IMR-90 (cell line): ENCODE data around the gene MSH6. TPM values are rescaled to one million over a fixed set of nuclear protein-coding genes. Genes with fewer than 3 reads are reported as not detected.

Experiments
- ATAC-seq: fragments of 200-7000 bp; cut with Tn5 transposase; 2 replicates; pipeline ENCODE4 v1.9.1; 2020; ENCODE audit warnings: low read depth, mild to moderate bottlenecking, moderate library complexity
- BruUV-seq: library from RNA; stranded (reverse); fragments of 400-500 nt; replicated peaks from 2 replicates; lab custom pipeline; 2021; lab: Mats Ljungman, UMichigan
- CTCF ChIA-PET: fragments of 300-600 bp; formaldehyde crosslinking; extraction: SDS; loops from one replicate; lab custom pipeline; 2021; ENCODE audit warnings: antibody characterized with exemption; lab: Yijun Ruan, JAX
- POLR2A ChIA-PET: fragments of 300-600 bp; sonication (Branson Sonifier 250); formaldehyde crosslinking; loops from one replicate; lab custom pipeline; 2022; ENCODE audit warnings: antibody characterized with exemption; ENCODE audit not compliant: unreplicated experiment; lab: Charles Lee
- DNase-seq: peaks from one replicate; pipeline ENCODE4 v3.0.0; 2013
- H2AFZ ChIP-seq: replicated peaks from 2 replicates; pipeline ENCODE3; 2013; ENCODE audit warnings: low read length, mild to moderate bottlenecking; ENCODE audit not compliant: poor library complexity
- H2AK5ac ChIP-seq: 2 replicates; pipeline ENCODE4 v1.6.1; 2013; ENCODE audit warnings: low read depth, low read length, inconsistent platforms
- H2AK9ac ChIP-seq: replicated peaks from 2 replicates; pipeline ENCODE3; 2013; ENCODE audit warnings: mild to moderate bottlenecking, low read depth, low read length, moderate library complexity; ENCODE audit not compliant: poor library complexity
- H2BK120ac ChIP-seq: 2 replicates; pipeline ENCODE4 v1.6.1; 2013; ENCODE audit warnings: low read depth, low read length, inconsistent platforms
- H2BK15ac ChIP-seq: 3 replicates; pipeline ENCODE4 v1.6.1; 2013; ENCODE audit warnings: low read depth, low read length, inconsistent platforms
- H2BK20ac ChIP-seq: 2 replicates; pipeline ENCODE4 v1.6.1; 2013; ENCODE audit warnings: low read depth, mild to moderate bottlenecking, inconsistent platforms, low read length, moderate library complexity
- H2BK5ac ChIP-seq: 2 replicates; pipeline ENCODE4 v1.6.1; 2013; ENCODE audit warnings: mild to moderate bottlenecking, low read depth, low read length, inconsistent platforms; ENCODE audit not compliant: poor library complexity, severe bottlenecking
- H3K14ac ChIP-seq: replicated peaks from 2 replicates; pipeline ENCODE4 v1.6.1; 2013; ENCODE audit warnings: low read depth, low read length, inconsistent platforms
- H3K18ac ChIP-seq: 2 replicates; pipeline ENCODE4 v1.6.1; 2013; ENCODE audit warnings: low read depth, low read length, control low read depth
- H3K23ac ChIP-seq: 2 replicates; pipeline ENCODE4 v1.6.1; 2013; ENCODE audit warnings: low read depth, low read length, inconsistent platforms
- H3K27ac ChIP-seq: 2 replicates; pipeline ENCODE4 v1.5.1; 2013; ENCODE audit warnings: mild to moderate bottlenecking, control low read depth, low read length; ENCODE audit not compliant: insufficient read depth
- H3K27me3 ChIP-seq: 2 replicates; pipeline ENCODE4 v1.6.1; 2013; ENCODE audit warnings: low read length; ENCODE audit not compliant: control insufficient read depth, insufficient read depth
- H3K36me3 ChIP-seq: 2 replicates; pipeline ENCODE4 v1.6.1; 2013; ENCODE audit warnings: low read length, mixed read lengths; ENCODE audit not compliant: control insufficient read depth, insufficient read depth
- H3K4ac ChIP-seq: 2 replicates; pipeline ENCODE4 v1.6.1; 2013; ENCODE audit warnings: low read depth, low read length, inconsistent platforms
- H3K4me1 ChIP-seq: 2 replicates; pipeline ENCODE4 v1.6.1; 2013; ENCODE audit warnings: low read length, mixed read lengths; ENCODE audit not compliant: control insufficient read depth, insufficient read depth
- H3K4me2 ChIP-seq: 2 replicates; pipeline ENCODE4 v1.6.1; 2013; ENCODE audit warnings: low read depth, mild to moderate bottlenecking, control low read depth, low read length, moderate library complexity
- H3K4me3 ChIP-seq: 2 replicates; pipeline ENCODE4 v1.5.1; 2013; ENCODE audit warnings: low read depth, mild to moderate bottlenecking, control low read depth, low read length, moderate library complexity; ENCODE audit not compliant: insufficient read depth
- H3K56ac ChIP-seq: 2 replicates; pipeline ENCODE4 v1.6.1; 2013; ENCODE audit warnings: low read length, inconsistent platforms; ENCODE audit not compliant: insufficient read depth; ENCODE audit errors: extremely low read depth
- H3K79me1 ChIP-seq, 2 experiments: 2 replicates each; pipeline ENCODE4 v1.6.1; 2013; ENCODE audit warnings: low read length in 2 of 2, inconsistent platforms in 1 of 2, low read depth in 1 of 2
- H3K9ac ChIP-seq: 2 replicates; pipeline ENCODE4 v1.6.1; 2013; ENCODE audit warnings: low read depth, low read length, control low read depth
- H3K9me1 ChIP-seq: 2 replicates; pipeline ENCODE4 v1.6.1; 2013; ENCODE audit warnings: low read length, inconsistent platforms; ENCODE audit not compliant: insufficient read depth
- H3K9me3 ChIP-seq: 2 replicates; pipeline ENCODE4 v1.6.1; 2013; ENCODE audit warnings: low read length; ENCODE audit not compliant: control insufficient read depth, insufficient read depth
- H4K20me1 ChIP-seq: 2 replicates; pipeline ENCODE4 v1.6.1; 2013; ENCODE audit warnings: low read length, inconsistent platforms; ENCODE audit not compliant: insufficient read depth
- H4K5ac ChIP-seq: 2 replicates; pipeline ENCODE4 v1.6.1; 2013; ENCODE audit warnings: mild to moderate bottlenecking, low read depth, low read length, control low read depth
- H4K8ac ChIP-seq, 2 experiments: 2 replicates each; pipeline ENCODE4 v1.6.1; 2013; ENCODE audit warnings: low read depth in 2 of 2, low read length in 2 of 2, control low read depth in 1 of 2, inconsistent platforms in 1 of 2
- H4K91ac ChIP-seq: 2 replicates; pipeline ENCODE4 v1.6.1; 2013; ENCODE audit warnings: low read depth, low read length, inconsistent platforms; ENCODE audit not compliant: insufficient read depth
- BHLHE40 ChIP-seq: fragments of 150-350 bp; IDR thresholded peaks from 2 replicates; pipeline ENCODE4 v1.6.1; 2016; ENCODE audit warnings: mild to moderate bottlenecking, low read depth, low read length
- CEBPB ChIP-seq: IDR thresholded peaks from 2 replicates; pipeline ENCODE4 v1.6.1; 2012; ENCODE audit warnings: low read depth, low read length, improper control_type of control experiment
- CHD1 ChIP-seq: IDR thresholded peaks from 2 replicates; pipeline ENCODE4 v1.6.1; 2012; ENCODE audit warnings: low read depth, low read length, improper control_type of control experiment
- CTCF ChIP-seq: conservative IDR thresholded peaks from 2 replicates; pipeline ENCODE4 v1.5.1; 2012; ENCODE audit warnings: mild to moderate bottlenecking, low read depth, low read length, improper control_type of control experiment
- ELK1 ChIP-seq: fragments of 150-350 bp; IDR thresholded peaks from 2 replicates; pipeline ENCODE4 v1.6.1; 2016; ENCODE audit warnings: low read depth, mild to moderate bottlenecking, low read length, moderate library complexity, borderline replicate concordance
- FOS ChIP-seq: fragments of 150-350 bp; IDR thresholded peaks from 2 replicates; pipeline ENCODE4 v1.6.1; 2016; ENCODE audit warnings: low read depth, low read length
- MAFK ChIP-seq: IDR thresholded peaks from 2 replicates; pipeline ENCODE4 v1.6.1; 2012; ENCODE audit warnings: low read depth, low read length, improper control_type of control experiment
- MAZ ChIP-seq: IDR thresholded peaks from 2 replicates; pipeline ENCODE4 v1.6.1; 2012; ENCODE audit warnings: low read depth, mild to moderate bottlenecking, low read length, improper control_type of control experiment, moderate library complexity, borderline replicate concordance
- MXI1 ChIP-seq: IDR thresholded peaks from 2 replicates; pipeline ENCODE4 v1.6.1; 2012; ENCODE audit warnings: low read depth, mild to moderate bottlenecking, low read length, moderate library complexity, borderline replicate concordance
- NFE2L2 ChIP-seq: fragments of 150-350 bp; IDR thresholded peaks from 2 replicates; pipeline ENCODE4 v1.6.1; 2016; ENCODE audit warnings: low read depth, mild to moderate bottlenecking, low read length
- POLR2A ChIP-seq: IDR thresholded peaks from 2 replicates; pipeline ENCODE4 v1.6.1; 2012; ENCODE audit warnings: mild to moderate bottlenecking, low read depth, low read length
- RAD21 ChIP-seq: IDR thresholded peaks from 2 replicates; pipeline ENCODE4 v1.6.1; 2012; ENCODE audit warnings: low read length, improper control_type of control experiment
- RCOR1 ChIP-seq: IDR thresholded peaks from 2 replicates; pipeline ENCODE4 v1.6.1; 2012; ENCODE audit warnings: mild to moderate bottlenecking, low read length, improper control_type of control experiment; ENCODE audit not compliant: insufficient replicate concordance
- RFX5 ChIP-seq: IDR thresholded peaks from 2 replicates; pipeline ENCODE4 v1.8.0; 2012; ENCODE audit warnings: low read depth, mild to moderate bottlenecking, low read length, moderate library complexity
- SMC3 ChIP-seq: fragments of 150-350 bp; IDR thresholded peaks from 2 replicates; pipeline ENCODE4 v1.6.1; 2016; ENCODE audit warnings: low read depth, mild to moderate bottlenecking, antibody characterized with exemption, low read length, moderate library complexity
- USF2 ChIP-seq: fragments of 150-350 bp; IDR thresholded peaks from 2 replicates; pipeline ENCODE4 v1.6.1; 2017; ENCODE audit warnings: mild to moderate bottlenecking, antibody characterized with exemption, low read length, low read depth
- WGBS, 2 experiments: methylation state at CpG; one replicate each; pipeline versions ENCODE4 v1.1.5 to v1.1.7; 2013; ENCODE audit warnings: missing lambda C conversion rate in 2 of 2; ENCODE audit not compliant: insufficient read length in 1 of 2; ENCODE audit errors: extremely low coverage in 2 of 2; 5-methylcytosine and 5-hydroxymethylcytosine counted together
- dilution Hi-C: fragments of 300-500 bp; cut with HindIII; formaldehyde crosslinking; loops from one replicate; pipeline ENCODE4 v1.14.3; 2018; ENCODE audit warnings: low sequenced_read_pairs; ENCODE audit not compliant: unreplicated experiment
- in situ Hi-C: fragments of 300-500 bp; cut with MboI; formaldehyde crosslinking; loops from 3 replicates; pipeline ENCODE4 v1.14.3; 2019; ENCODE audit warnings: low sequenced_read_pairs, inconsistent platforms, mixed read lengths
- intact Hi-C: fragments of 100-400 bp; cut with micrococcal nuclease; formaldehyde crosslinking; loops from 2 replicates; pipeline ENCODE4 v1.10.0; 2022
- polyA plus RNA-seq, 3 experiments: library from polyadenylated mRNA; depleted of rRNA; stranded (reverse); fragments of >200 nt; gene quantifications; 2 replicates each; pipeline ENCODE4 v1.2.3, GENCODE V29; 2012; ENCODE audit warnings: low replicate concordance in 1 of 3
- total RNA-seq: library from RNA; depleted of rRNA; stranded (reverse); fragments of >200 nt; gene quantifications from 2 replicates; pipeline ENCODE4 v1.2.3, GENCODE V29; 2012

Gene MSH6
- total and polyA plus RNA-seq, 2 of the 4 experiments (the other 2 are of a cell fraction) = 17.1 to 48.9 TPM

- no TSS peak for BruUV-seq
- Histone ChIP-seq H3K27me3 (no peaks in the 10 kb centered on the region), H3K79me1 (peaks cover 26 to 41% of the 10 kb centered on the region in 2 experiments), H2BK120ac (no peak overlapping the region), H2AK9ac (no peak overlapping the region), H3K56ac (no peak overlapping the region), H4K20me1 (peaks cover 9% of the 10 kb centered on the region; the same call in 1 of the 2 replicates), H3K14ac (no peak overlapping the region), H3K36me3 (peaks cover 68% of the 10 kb centered on the region), H3K9me3 (peaks cover 7% of the 10 kb centered on the region), H3K27ac (no peak overlapping the region), H2AFZ (no peak overlapping the region), H3K18ac (no peak overlapping the region), H2AK5ac (no peak overlapping the region), H4K91ac (no peak overlapping the region), H4K8ac (no peak overlapping the region), H3K4me1 (peaks cover 3% of the 10 kb centered on the region; the same call in 1 of the 2 replicates), H2BK5ac (no peak overlapping the region), H3K4ac (no peak overlapping the region), H3K23ac (no peak overlapping the region), H2BK15ac (no peak overlapping the region), H3K9me1 (0 out of 2 replicates have a peak, but pooled peaks cover 5% of the 10 kb centered on the region), H3K9ac (no peak overlapping the region), H3K4me3 (no peak overlapping the region), H4K5ac (no peak overlapping the region), H2BK20ac (no peak overlapping the region), H3K4me2 (no peak overlapping the region)
- POLR2A ChIA-PET = no interaction called here
- TF ChIP-seq RFX5 = no peak
- TF ChIP-seq FOS = no peak
- no peak for TF ChIP-seq NFE2L2
- no peak for TF ChIP-seq CEBPB
- TF ChIP-seq CHD1 = no peak
- TF ChIP-seq CTCF = no peak
- TF ChIP-seq MAFK = no peak
- TF ChIP-seq MAZ = no peak
- no peak for TF ChIP-seq BHLHE40
- no peak for TF ChIP-seq USF2
- no peak for TF ChIP-seq SMC3
- TF ChIP-seq RAD21 = no peak
- no peak for TF ChIP-seq RCOR1
- TF ChIP-seq MXI1 = no peak
- no peak for TF ChIP-seq ELK1
- TF ChIP-seq POLR2A = no peak
- ATAC-seq (no peak), DNase-seq (no peak)
- WGBS, 2 experiments = no CpG with 5 or more reads among the region's 7 CpGs
- in situ Hi-C loops = no loop called here
- CTCF ChIA-PET = no interaction called here
- intact Hi-C loops = no loop called here
- dilution Hi-C loops = no loop called here
Observed at GRCh38 chr2:47803363-47803762, 20.4 kb downstream of the MSH6 start.
